SJSA1 (cell line): ENCODE data around the gene SEC22C. TPM values are rescaled to one million over a fixed set of nuclear protein-coding genes. Genes with fewer than 3 reads are reported as not detected.

Source experiments
- DNase-seq, 2 experiments: peaks; one replicate each; pipeline ENCODE4 v3.0.0-alpha.2; 2015 to 2020; ENCODE audit warnings: low spot score in 2 of 2, low read depth in 1 of 2
- H3K27ac ChIP-seq: fragments of 250-450 bp; sonication (Bioruptor Pico); 2 replicates; pipeline ENCODE4 v1.5.1; 2020; ENCODE audit warnings: mild to moderate bottlenecking, moderate library complexity
- H3K27me3 ChIP-seq: fragments of 250-450 bp; sonication (Bioruptor Pico); replicated peaks from 2 replicates; pipeline ENCODE4 v1.5.1; 2020; ENCODE audit warnings: mild to moderate bottlenecking, moderate library complexity
- H3K36me3 ChIP-seq: fragments of 250-450 bp; sonication (Bioruptor Pico); 2 replicates; pipeline ENCODE4 v1.5.1; 2020; ENCODE audit warnings: mild to moderate bottlenecking
- H3K4me1 ChIP-seq: fragments of 250-450 bp; sonication (Bioruptor Pico); replicated peaks from 2 replicates; pipeline ENCODE4 v1.6.1; 2021; ENCODE audit warnings: mild to moderate bottlenecking
- H3K4me3 ChIP-seq: fragments of 250-450 bp; sonication (Bioruptor Pico); 2 replicates; pipeline ENCODE4 v1.5.1; 2020; ENCODE audit warnings: mild to moderate bottlenecking
- H3K9me3 ChIP-seq: fragments of 250-450 bp; sonication (Bioruptor Pico); replicated peaks from 2 replicates; pipeline ENCODE4 v1.5.1; 2020; ENCODE audit warnings: mild to moderate bottlenecking
- total RNA-seq: library from RNA; depleted of rRNA; stranded (reverse); fragments of >200 nt; shearing (Covaris generic); gene quantifications from 2 replicates; pipeline ENCODE4 v1.2.3, GENCODE V29; 2014

The SEC22C gene
- total RNA-seq, 1 experiment from 2014 or later: 78.7 TPM

- no peak for DNase-seq
- Histone ChIP-seq H3K4me1 (no peaks in the 10 kb centered on the region), H3K36me3 (no peaks in the 10 kb centered on the region), H3K4me3 (no peak overlapping the region), H3K9me3 (no peaks in the 10 kb centered on the region), H3K27me3 (no peaks in the 10 kb centered on the region), H3K27ac (no peak overlapping the region)
Measured at GRCh38 chr3:42508562-42508961, 73.2 kb downstream of the SEC22C start.

- Histone ChIP-seq H3K27me3 (no peaks in the 10 kb centered on the region), H3K9me3 (no peaks in the 10 kb centered on the region), H3K4me1 (no peaks in the 10 kb centered on the region), H3K27ac (no peak overlapping the region), H3K36me3 (no peaks in the 10 kb centered on the region), H3K4me3 (no peak overlapping the region)
- DNase-seq: no peak
Measured at GRCh38 chr3:42507761-42508335, 73.9 kb downstream of the SEC22C start.

- Histone ChIP-seq H3K9me3 (no peaks in the 10 kb centered on the region), H3K4me1 (peaks cover 3% of the 10 kb centered on the region), H3K27ac (no peak overlapping the region), H3K27me3 (peaks cover 3% of the 10 kb centered on the region), H3K4me3 (no peak overlapping the region), H3K36me3 (no peaks in the 10 kb centered on the region)
- peak in 1 of 2 experiments; percentile 11 for DNase-seq
Measured at GRCh38 chr3:42507252-42507651, 74.5 kb downstream of the SEC22C start.

GRCh38 chr3:42505849-42506410, 75.8 kb downstream of the SEC22C start:
- Histone ChIP-seq H3K36me3 (no peaks in the 10 kb centered on the region), H3K4me1 (peaks cover 9% of the 10 kb centered on the region)

GRCh38 chr3:42505128-42505848, 76.5 kb downstream of the SEC22C start:
- Histone ChIP-seq H3K4me1 (peaks cover 9% of the 10 kb centered on the region), H3K4me3 (no peak overlapping the region), H3K9me3 (no peaks in the 10 kb centered on the region), H3K27me3 (peaks cover 13% of the 10 kb centered on the region), H3K27ac (no peak overlapping the region), H3K36me3 (no peaks in the 10 kb centered on the region)
- DNase-seq: peak in 1 of 2 experiments; percentile 28

More at GRCh38 chr3:42505849-42506410, 75.8 kb downstream of the SEC22C start:
- Histone ChIP-seq H3K9me3 (no peaks in the 10 kb centered on the region), H3K27me3 (peaks cover 13% of the 10 kb centered on the region), H3K27ac (no peak overlapping the region), H3K4me3 (no peak overlapping the region)
- DNase-seq: peak in 1 of 2 experiments; percentile 16

- no peak overlapping the region for H3K27ac ChIP-seq
- peaks cover 13% of the 10 kb centered on the region for H3K27me3 ChIP-seq
- H3K9me3 ChIP-seq: no peaks in the 10 kb centered on the region
- H3K36me3 ChIP-seq: no peaks in the 10 kb centered on the region
- H3K4me1 ChIP-seq: peaks cover 9% of the 10 kb centered on the region
- DNase-seq: peak in 1 of 2 experiments; percentile 15
- H3K4me3 ChIP-seq: no peak overlapping the region
Measured at GRCh38 chr3:42504334-42505127, 77.2 kb downstream of the SEC22C start.

GRCh38 chr3:42503957-42504333, 77.8 kb downstream of the SEC22C start:
- DNase-seq: peak in 1 of 2 experiments; percentile 12
- Histone ChIP-seq H3K4me3 (no peak overlapping the region), H3K4me1 (peaks cover 9% of the 10 kb centered on the region), H3K36me3 (no peaks in the 10 kb centered on the region), H3K9me3 (no peaks in the 10 kb centered on the region), H3K27me3 (peaks cover 13% of the 10 kb centered on the region), H3K27ac (no peak overlapping the region)

- Histone ChIP-seq H3K27ac (no peak overlapping the region), H3K27me3 (peaks cover 13% of the 10 kb centered on the region)
- peak in 1 of 2 experiments; percentile 13 for DNase-seq
Measured at GRCh38 chr3:42503251-42503924, 78.4 kb downstream of the SEC22C start.

GRCh38 chr3:42502429-42503250, 79.1 kb downstream of the SEC22C start, which contains the start of gene VIPR1:
Gene VIPR1, plus strand, starts transcription at chr3:42502643. Its CDS starts 93 bp downstream, at chr3:42502736.
- peaks cover 13% of the 10 kb centered on the region for H3K27me3 ChIP-seq

More at GRCh38 chr3:42503251-42503924, 78.4 kb downstream of the SEC22C start:
- Histone ChIP-seq H3K9me3 (no peaks in the 10 kb centered on the region), H3K4me3 (no peak overlapping the region), H3K36me3 (no peaks in the 10 kb centered on the region), H3K4me1 (peaks cover 9% of the 10 kb centered on the region)

GRCh38 chr3:42501681-42502428, 79.9 kb downstream of the SEC22C start:
- Histone ChIP-seq H3K27ac (no peak overlapping the region), H3K4me3 (no peak overlapping the region)

More at GRCh38 chr3:42502429-42503250, 79.1 kb downstream of the SEC22C start, which contains the start of gene VIPR1:
- no peaks in the 10 kb centered on the region for H3K36me3 ChIP-seq
- H3K4me3 ChIP-seq: peak within 1 kb of the TSS; percentile 13; the same call in 1 of the 2 replicates
- no peak within 1 kb of the TSS for H3K27ac ChIP-seq
- DNase-seq: peak in 1 of 2 experiments; percentile 17
- peaks cover 9% of the 10 kb centered on the region for H3K4me1 ChIP-seq
- no peaks in the 10 kb centered on the region for H3K9me3 ChIP-seq

GRCh38 chr3:42501321-42501680, 80.5 kb downstream of the SEC22C start:
- peaks cover 16% of the 10 kb centered on the region for H3K4me1 ChIP-seq
- no peak overlapping the region for H3K27ac ChIP-seq
- H3K4me3 ChIP-seq: no peak overlapping the region
- no peaks in the 10 kb centered on the region for H3K36me3 ChIP-seq
- peaks cover 13% of the 10 kb centered on the region for H3K27me3 ChIP-seq
- H3K9me3 ChIP-seq: no peaks in the 10 kb centered on the region
- peak in 1 of 2 experiments; percentile 25 for DNase-seq

More at GRCh38 chr3:42501681-42502428, 79.9 kb downstream of the SEC22C start:
- Histone ChIP-seq H3K27me3 (peaks cover 13% of the 10 kb centered on the region), H3K9me3 (no peaks in the 10 kb centered on the region), H3K36me3 (no peaks in the 10 kb centered on the region), H3K4me1 (peaks cover 14% of the 10 kb centered on the region)
- DNase-seq: peak in 1 of 2 experiments; percentile 37

GRCh38 chr3:42500909-42501308, 80.9 kb downstream of the SEC22C start:
- no peak overlapping the region for H3K4me3 ChIP-seq
- peaks cover 13% of the 10 kb centered on the region for H3K27me3 ChIP-seq
- H3K9me3 ChIP-seq: no peaks in the 10 kb centered on the region
- no peaks in the 10 kb centered on the region for H3K36me3 ChIP-seq
- no peak overlapping the region for H3K27ac ChIP-seq
- peak in 1 of 2 experiments; percentile 8 for DNase-seq
- peaks cover 18% of the 10 kb centered on the region for H3K4me1 ChIP-seq
